Retina (tissue), 1 donor: ENCODE measurements around the gene UCP3.

ENCODE experiments used
- DNase-seq: peaks from one replicate; pipeline ENCODE4 v3.0.0-alpha.2; 2016

Gene UCP3

GRCh38 chr11:73950869-73951710 is 57.8 kb downstream of the UCP3 start, which contains the start of gene DNAJB13:
TSS of gene DNAJB13 (plus strand) at chr11:73951026. CDS start at chr11:73951070, 44 bp downstream.
- peak; percentile 70 for DNase-seq
